Upper lobe of right lung (tissue), 1 donor: ENCODE data around the gene ACBD6. TPM values are rescaled to one million over a fixed set of nuclear protein-coding genes. Genes with fewer than 3 reads are reported as not detected.

Source experiments
- ATAC-seq: fragments of 200-7000 bp; cut with Tn5 transposase; one replicate; pipeline ENCODE4 v1.9.1; 2020; ENCODE audit warnings: mild to moderate bottlenecking, moderate library complexity
- DNase-seq: peaks from one replicate; pipeline ENCODE4 v3.0.0-alpha.2; 2020
- H3K27ac ChIP-seq: fragments of 200-600 bp; one replicate; pipeline ENCODE4 v1.8.0; 2022
- H3K27me3 ChIP-seq: fragments of 200-600 bp; one replicate; pipeline ENCODE4 v1.8.0; 2022; ENCODE audit warnings: mild to moderate bottlenecking
- H3K36me3 ChIP-seq: fragments of 200-600 bp; one replicate; pipeline ENCODE4 v1.8.0; 2022
- H3K4me1 ChIP-seq: fragments of 200-600 bp; one replicate; pipeline ENCODE4 v1.8.0; 2022
- H3K4me3 ChIP-seq: fragments of 200-600 bp; one replicate; pipeline ENCODE4 v1.8.0; 2022; ENCODE audit warnings: mild to moderate bottlenecking
- H3K9me3 ChIP-seq: fragments of 200-600 bp; one replicate; pipeline ENCODE4 v1.8.0; 2022
- CTCF ChIP-seq: fragments of 200-600 bp; IDR thresholded peaks from one replicate; pipeline ENCODE4 v1.8.0; 2022; ENCODE audit warnings: antibody characterized with exemption
- intact Hi-C: fragments of 100-400 bp; cut with DNase I; formaldehyde crosslinking; loops from one replicate; pipeline ENCODE4 v1.11.0; 2022
- total RNA-seq: library from RNA; stranded (reverse); fragmentation: NEBNext Ultra II Directional; extraction: Animal tissue kit (Norgen Biotek cat#: 25700); gene quantifications from one replicate; pipeline ENCODE4 v1.2.1, GENCODE V29; 2021
- donor health status: DM: no; HTN: yes; CAD: no; lungs with severe emphysema.

Gene ACBD6
- total RNA-seq, 1 donor from 2014 or later, result 33.6 TPM

- H3K27me3 ChIP-seq, result no peaks in the 10 kb centered on the region
- H3K4me1 ChIP-seq, result no peaks in the 10 kb centered on the region
- intact Hi-C loops, result no loop called here
- DNase-seq, result no peak
- peaks cover 6% of the 10 kb centered on the region for H3K36me3 ChIP-seq
- no peak overlapping the region for H3K4me3 ChIP-seq
- no peak for ATAC-seq
- no peak for TF ChIP-seq CTCF
- no peak overlapping the region for H3K27ac ChIP-seq
- no peaks in the 10 kb centered on the region for H3K9me3 ChIP-seq
Observed at GRCh38 chr1:180278194-180278515, 224.2 kb downstream of the ACBD6 start.

GRCh38 chr1:180277476-180278193 is 224.7 kb downstream of the ACBD6 start:
- Histone ChIP-seq H3K27me3 (no peaks in the 10 kb centered on the region), H3K36me3 (peaks cover 6% of the 10 kb centered on the region), H3K4me3 (no peak overlapping the region), H3K27ac (no peak overlapping the region), H3K9me3 (no peaks in the 10 kb centered on the region), H3K4me1 (no peaks in the 10 kb centered on the region)
- TF ChIP-seq CTCF, result no peak
- ATAC-seq, result no peak
- intact Hi-C loops, result no loop called here
- no peak for DNase-seq

GRCh38 chr1:180275726-180276125 is 226.7 kb downstream of the ACBD6 start:
- Histone ChIP-seq H3K27ac (no peak overlapping the region), H3K4me3 (no peak overlapping the region), H3K36me3 (peaks cover 6% of the 10 kb centered on the region), H3K27me3 (no peaks in the 10 kb centered on the region), H3K4me1 (no peaks in the 10 kb centered on the region), H3K9me3 (no peaks in the 10 kb centered on the region)
- intact Hi-C loops, result no loop called here
- DNase-seq (no peak), ATAC-seq (no peak)
- no peak for TF ChIP-seq CTCF

GRCh38 chr1:180274221-180274620 is 228.2 kb downstream of the ACBD6 start:
- no peak for ATAC-seq
- Histone ChIP-seq H3K4me1 (no peaks in the 10 kb centered on the region), H3K36me3 (peaks cover 6% of the 10 kb centered on the region), H3K27ac (no peak overlapping the region), H3K9me3 (no peaks in the 10 kb centered on the region), H3K4me3 (no peak overlapping the region), H3K27me3 (no peaks in the 10 kb centered on the region)
- no peak for DNase-seq
- TF ChIP-seq CTCF, result no peak
- intact Hi-C loops, result no loop called here

- Histone ChIP-seq H3K9me3 (no peaks in the 10 kb centered on the region), H3K27me3 (no peaks in the 10 kb centered on the region), H3K4me3 (no peak overlapping the region), H3K4me1 (no peaks in the 10 kb centered on the region), H3K27ac (no peak overlapping the region), H3K36me3 (peaks cover 6% of the 10 kb centered on the region)
- DNase-seq (no peak), ATAC-seq (no peak)
- intact Hi-C loops, result no loop called here
- no peak for TF ChIP-seq CTCF
Observed at GRCh38 chr1:180273066-180273465, 229.3 kb downstream of the ACBD6 start.

GRCh38 chr1:180272395-180272794 is 230.0 kb downstream of the ACBD6 start:
- ATAC-seq (no peak), DNase-seq (no peak)
- no peak overlapping the region for H3K4me3 ChIP-seq
- intact Hi-C loops, result no loop called here
- peaks cover 6% of the 10 kb centered on the region for H3K36me3 ChIP-seq
- no peaks in the 10 kb centered on the region for H3K9me3 ChIP-seq
- H3K4me1 ChIP-seq, result no peaks in the 10 kb centered on the region
- TF ChIP-seq CTCF, result no peak
- H3K27me3 ChIP-seq, result no peaks in the 10 kb centered on the region
- no peak overlapping the region for H3K27ac ChIP-seq
